HG03108 (cell line): Measurements from ENCODE around the gene DCAF4.

Experiments
- ATAC-seq: cut with Tn5 transposase; IDR thresholded peaks from one replicate; pipeline ENCODE4 v1.9.1; 2021; ENCODE audit warnings: moderate library complexity; ENCODE audit not compliant: unreplicated experiment

DCAF4 gene

GRCh38 chr14:72894323-72894622, 32.0 kb upstream of the DCAF4 start:
- ATAC-seq: no peak

GRCh38 chr14:72894623-72895378, 31.5 kb upstream of the DCAF4 start:
- ATAC-seq: no peak

GRCh38 chr14:72898448-72898847, 27.8 kb upstream of the DCAF4 start:
- no peak for ATAC-seq

GRCh38 chr14:72901361-72901760, 24.9 kb upstream of the DCAF4 start:
- no peak for ATAC-seq

GRCh38 chr14:72902801-72903530, 23.3 kb upstream of the DCAF4 start:
- no peak for ATAC-seq

- no peak for ATAC-seq
Measured at GRCh38 chr14:72903716-72904115, 22.5 kb upstream of the DCAF4 start.

GRCh38 chr14:72904218-72904617, 22.0 kb upstream of the DCAF4 start:
- no peak for ATAC-seq

GRCh38 chr14:72904840-72905561, 21.3 kb upstream of the DCAF4 start:
- ATAC-seq: no peak

GRCh38 chr14:72906316-72906715, 19.9 kb upstream of the DCAF4 start:
- no peak for ATAC-seq

GRCh38 chr14:72906879-72907278, 19.4 kb upstream of the DCAF4 start:
- ATAC-seq: no peak

GRCh38 chr14:72907886-72908285, 18.4 kb upstream of the DCAF4 start:
- ATAC-seq: no peak

- no peak for ATAC-seq
Measured at GRCh38 chr14:72909163-72909562, 17.1 kb upstream of the DCAF4 start.

- no peak for ATAC-seq
Measured at GRCh38 chr14:72913809-72914208, 12.5 kb upstream of the DCAF4 start.

- no peak for ATAC-seq
Measured at GRCh38 chr14:72916174-72916573, 10.1 kb upstream of the DCAF4 start.

GRCh38 chr14:72917094-72917802, 9.0 kb upstream of the DCAF4 start:
- ATAC-seq: no peak

GRCh38 chr14:72920008-72920407, 6.3 kb upstream of the DCAF4 start:
- ATAC-seq: no peak

GRCh38 chr14:72921396-72921795, 4.9 kb upstream of the DCAF4 start:
- no peak for ATAC-seq

GRCh38 chr14:72924337-72924736, 1.9 kb upstream of the DCAF4 start:
- no peak for ATAC-seq

- no peak for ATAC-seq
Measured at GRCh38 chr14:72925171-72925759, 999 bp upstream of the DCAF4 start.

GRCh38 chr14:72925815-72926291, 411 bp upstream of the DCAF4 start:
- ATAC-seq: peak; percentile 5

- ATAC-seq: no peak
Measured at GRCh38 chr14:72928872-72929271, 2.6 kb downstream of the DCAF4 start.
